ENCODE results near the gene MRPS18B.
A peak's percentile ranks its signal among the peaks of the same experiment; 100 is the strongest.

MRPS18B gene

DNA sequence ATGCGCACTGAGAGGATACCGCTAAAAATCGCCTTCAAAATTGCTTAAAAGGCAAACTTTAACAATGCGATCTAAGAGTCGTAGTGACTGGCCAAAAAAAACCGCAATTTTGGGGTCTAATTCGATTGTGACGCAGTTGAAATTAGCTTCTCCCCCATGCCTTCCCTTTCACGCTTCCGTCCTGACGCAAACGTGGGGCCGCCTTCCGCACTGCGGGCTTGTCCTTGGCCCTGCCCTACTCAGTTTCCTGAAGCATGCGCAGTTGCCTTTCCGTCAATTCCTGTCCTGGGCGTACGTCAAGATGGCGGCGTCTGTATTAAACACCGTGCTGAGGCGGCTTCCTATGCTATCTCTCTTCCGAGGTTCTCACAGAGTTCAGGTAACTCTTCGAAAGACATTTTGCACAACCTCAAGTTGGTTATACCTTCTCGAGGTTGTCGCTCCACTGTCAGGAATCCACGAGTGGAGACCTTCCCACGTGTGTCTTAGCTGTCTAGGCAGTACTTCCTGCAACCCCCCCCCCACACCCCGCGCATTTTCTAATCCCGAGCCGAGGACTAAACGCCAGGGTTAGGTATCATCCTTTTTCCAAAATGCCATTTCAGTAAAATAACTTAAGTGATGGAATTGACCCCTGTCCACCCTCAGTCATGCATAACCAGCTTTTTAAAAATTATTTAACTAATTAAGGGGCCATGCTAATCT, at the start of gene MRPS18B:
Gene MRPS18B, plus strand, starts transcription at position 276 of the 705 bp plus-strand sequence. Its CDS starts 26 bp downstream, at position 302.
- peak; percentile 94 to 99 for DNase-seq (ENCODE audit: low read depth in 2 of 2)

GRCh38 chr6:30568245-30568644, 49.4 kb upstream of the MRPS18B start:
- DNase-seq (ENCODE audit: low read depth in 2 of 2): no peak

GRCh38 chr6:30570263-30570662, 47.4 kb upstream of the MRPS18B start:
- DNase-seq (ENCODE audit: low read depth in 2 of 2): no peak

DNA sequence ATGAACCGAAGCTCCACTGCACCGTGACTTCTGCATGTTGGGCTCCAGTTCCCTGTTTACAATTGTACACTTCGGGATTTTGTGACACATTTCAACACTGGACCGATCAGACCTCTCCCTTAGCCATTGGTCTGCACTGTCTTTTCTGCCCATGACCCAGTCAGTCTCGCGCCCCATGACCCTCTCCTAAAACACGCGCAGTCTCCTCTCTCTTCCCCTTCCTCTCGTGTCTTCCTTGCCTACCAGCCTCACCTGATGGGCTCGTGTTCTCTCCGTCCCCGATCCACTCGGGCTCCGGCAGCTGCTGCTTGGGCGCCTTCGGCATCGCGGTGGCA, 46.9 kb upstream of the MRPS18B start:
- DNase-seq (ENCODE audit: low read depth in 2 of 2): no peak

GRCh38 chr6:30571075-30571761, 46.4 kb upstream of the MRPS18B start, which contains the start of gene ABCF1:
Gene ABCF1 (plus strand): TSS chr6:30571442. CDS start chr6:30571488, 46 bp downstream.
- peak; percentile 97 to 100 for DNase-seq (ENCODE audit: low read depth in 2 of 2)

GRCh38 chr6:30571762-30572082, 45.9 kb upstream of the MRPS18B start:
- no peak for DNase-seq (ENCODE audit: low read depth in 2 of 2)

DNA sequence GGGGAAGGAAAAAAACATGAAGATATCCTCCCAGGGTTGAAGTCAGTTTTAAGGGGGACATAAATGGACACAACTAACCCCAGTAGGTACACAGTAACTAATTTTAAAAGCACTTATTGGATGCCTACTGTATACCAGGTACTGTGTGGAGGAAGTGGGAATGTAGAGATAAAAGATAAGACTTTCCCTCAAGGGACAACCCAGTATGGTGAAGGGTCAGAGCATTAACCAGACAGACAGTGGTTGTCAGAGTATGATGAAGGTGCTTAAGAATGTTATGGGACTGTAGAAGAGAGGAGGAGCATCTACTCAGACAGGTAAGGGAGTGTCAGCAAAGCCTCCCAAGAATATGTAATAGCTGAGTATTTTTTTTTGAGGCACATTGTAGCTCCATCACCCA, 45.5 kb upstream of the MRPS18B start:
- no peak for DNase-seq (ENCODE audit: low read depth in 2 of 2)

- no peak for DNase-seq (ENCODE audit: low read depth in 2 of 2)
These were observed 44.5 kb upstream of the MRPS18B start for GRCh38 chr6:30573113-30573512.

DNA sequence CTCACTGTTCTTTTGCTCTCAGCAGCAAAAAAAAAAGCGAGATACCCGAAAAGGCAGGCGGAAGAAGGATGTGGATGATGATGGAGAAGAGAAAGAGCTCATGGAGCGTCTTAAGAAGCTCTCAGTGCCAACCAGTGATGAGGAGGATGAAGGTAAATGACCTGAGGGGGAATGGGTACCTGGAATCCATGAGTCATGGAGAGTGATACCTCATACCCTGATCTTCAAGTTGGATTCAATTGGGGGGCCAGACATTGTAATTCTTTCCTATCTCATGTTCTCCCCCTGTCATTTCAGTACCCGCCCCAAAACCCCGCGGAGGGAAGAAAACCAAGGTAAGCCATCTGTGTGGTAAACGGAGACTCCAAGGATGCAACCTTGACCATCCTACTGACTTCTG, 39.6 kb upstream of the MRPS18B start:
- no peak for DNase-seq (ENCODE audit: low read depth in 2 of 2)

GRCh38 chr6:30583921-30584320, 33.7 kb upstream of the MRPS18B start:
- no peak for DNase-seq (ENCODE audit: low read depth in 2 of 2)

- no peak for DNase-seq (ENCODE audit: low read depth in 2 of 2)
These were observed 27.8 kb upstream of the MRPS18B start for GRCh38 chr6:30589754-30590358.

DNA sequence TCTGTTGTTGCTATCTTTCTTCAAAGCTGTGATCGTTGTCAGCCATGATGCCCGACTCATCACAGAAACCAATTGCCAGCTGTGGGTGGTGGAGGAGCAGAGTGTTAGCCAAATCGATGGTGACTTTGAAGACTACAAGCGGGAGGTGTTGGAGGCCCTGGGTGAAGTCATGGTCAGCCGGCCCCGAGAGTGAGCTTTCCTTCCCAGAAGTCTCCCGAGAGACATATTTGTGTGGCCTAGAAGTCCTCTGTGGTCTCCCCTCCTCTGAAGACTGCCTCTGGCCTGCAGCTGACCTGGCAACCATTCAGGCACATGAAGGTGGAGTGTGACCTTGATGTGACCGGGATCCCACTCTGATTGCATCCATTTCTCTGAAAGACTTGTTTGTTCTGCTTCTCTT, 27.1 kb upstream of the MRPS18B start:
- DNase-seq (ENCODE audit: low read depth in 2 of 2): no peak

DNA sequence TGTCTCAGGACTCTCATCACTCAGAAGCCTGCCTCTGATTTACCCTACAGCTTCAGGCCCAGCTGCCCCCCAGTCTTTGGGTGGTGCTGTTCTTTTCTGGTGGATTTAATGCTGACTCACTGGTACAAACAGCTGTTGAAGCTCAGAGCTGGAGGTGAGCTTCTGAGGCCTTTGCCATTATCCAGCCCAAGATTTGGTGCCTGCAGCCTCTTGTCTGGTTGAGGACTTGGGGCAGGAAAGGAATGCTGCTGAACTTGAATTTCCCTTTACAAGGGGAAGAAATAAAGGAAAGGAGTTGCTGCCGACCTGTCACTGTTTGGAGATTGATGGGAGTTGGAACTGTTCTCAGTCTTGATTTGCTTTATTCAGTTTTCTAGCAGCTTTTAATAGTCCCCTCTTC, 26.6 kb upstream of the MRPS18B start:
- DNase-seq (ENCODE audit: low read depth in 2 of 2): no peak

- DNase-seq (ENCODE audit: low read depth in 2 of 2): no peak
These were observed 25.4 kb upstream of the MRPS18B start for GRCh38 chr6:30592287-30592686.

GRCh38 chr6:30597315-30598144, 20.1 kb upstream of the MRPS18B start:
- peak; percentile 23 to 50 for DNase-seq (ENCODE audit: low read depth in 2 of 2)

- DNase-seq (ENCODE audit: low read depth in 2 of 2): no peak
These were observed 18.6 kb upstream of the MRPS18B start for GRCh38 chr6:30598912-30599624.

DNA sequence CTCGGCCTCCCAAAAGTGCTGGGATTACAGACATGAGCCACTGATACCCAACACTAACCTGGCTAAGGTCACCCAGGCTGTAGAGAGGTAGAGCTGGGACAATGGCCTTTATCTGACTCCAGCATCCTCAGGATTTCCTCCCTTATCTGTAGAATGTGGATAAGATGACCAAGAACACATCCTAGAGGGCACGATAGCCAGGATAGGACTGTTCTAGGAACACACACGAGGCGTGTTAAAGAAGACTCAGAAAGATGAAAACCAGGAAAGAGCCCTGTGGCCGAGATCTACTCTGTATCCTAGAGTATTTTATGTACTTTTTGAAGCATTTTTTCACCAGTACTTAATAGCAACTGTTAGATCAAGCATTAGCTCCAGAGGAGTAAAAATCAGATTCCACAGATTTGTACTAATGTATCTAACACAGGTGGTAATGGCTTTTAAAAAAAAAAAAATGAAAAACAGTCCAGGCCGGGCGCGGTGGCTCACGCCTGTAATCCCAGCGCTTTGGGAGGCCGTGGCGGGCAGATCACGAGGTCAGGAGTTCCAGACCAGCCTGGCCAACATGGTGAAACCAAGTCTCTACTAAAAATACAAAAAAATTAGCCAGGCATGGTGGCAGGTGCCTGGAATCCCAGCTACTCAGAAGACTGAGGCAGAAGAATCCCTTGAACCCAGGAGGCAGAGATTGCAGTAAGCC, 17.9 kb upstream of the MRPS18B start:
- DNase-seq (ENCODE audit: low read depth in 2 of 2): no peak

- no peak for DNase-seq (ENCODE audit: low read depth in 2 of 2)
These were observed 17.1 kb upstream of the MRPS18B start for GRCh38 chr6:30600451-30600961.

DNA sequence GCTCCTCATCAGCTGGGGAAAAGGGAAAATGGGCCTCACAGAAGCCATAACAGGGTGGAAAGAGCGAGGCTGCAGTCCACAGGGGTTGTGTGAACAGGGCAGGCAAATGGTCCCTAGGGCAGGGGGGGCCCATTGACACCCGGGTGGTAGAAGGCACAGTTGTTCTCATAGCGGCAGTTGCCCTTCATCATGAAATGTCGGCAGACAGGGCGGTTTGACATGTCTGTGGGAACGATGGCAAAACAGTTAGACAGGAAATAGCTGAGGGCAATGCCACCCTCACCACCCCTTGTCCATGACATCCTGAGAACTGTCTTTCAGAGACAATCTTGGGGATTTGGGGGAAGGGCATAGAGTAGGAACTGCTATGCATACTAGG, 16.2 kb upstream of the MRPS18B start:
- no peak for DNase-seq (ENCODE audit: low read depth in 2 of 2)

GRCh38 chr6:30601815-30602641, 15.6 kb upstream of the MRPS18B start:
- no peak for DNase-seq (ENCODE audit: low read depth in 2 of 2)
